ENCODE measurements around the gene DPM3. TPM values are rescaled to one million over a fixed set of nuclear protein-coding genes. Genes with fewer than 3 reads are reported as not detected.

DPM3 gene
- total and polyA plus RNA-seq, 9 of the 15 experiments (the other 6 are each of a cell fraction or from before 2014, with no cell fraction given) = 3.7 to 120 (median 36.4) TPM

DNA sequence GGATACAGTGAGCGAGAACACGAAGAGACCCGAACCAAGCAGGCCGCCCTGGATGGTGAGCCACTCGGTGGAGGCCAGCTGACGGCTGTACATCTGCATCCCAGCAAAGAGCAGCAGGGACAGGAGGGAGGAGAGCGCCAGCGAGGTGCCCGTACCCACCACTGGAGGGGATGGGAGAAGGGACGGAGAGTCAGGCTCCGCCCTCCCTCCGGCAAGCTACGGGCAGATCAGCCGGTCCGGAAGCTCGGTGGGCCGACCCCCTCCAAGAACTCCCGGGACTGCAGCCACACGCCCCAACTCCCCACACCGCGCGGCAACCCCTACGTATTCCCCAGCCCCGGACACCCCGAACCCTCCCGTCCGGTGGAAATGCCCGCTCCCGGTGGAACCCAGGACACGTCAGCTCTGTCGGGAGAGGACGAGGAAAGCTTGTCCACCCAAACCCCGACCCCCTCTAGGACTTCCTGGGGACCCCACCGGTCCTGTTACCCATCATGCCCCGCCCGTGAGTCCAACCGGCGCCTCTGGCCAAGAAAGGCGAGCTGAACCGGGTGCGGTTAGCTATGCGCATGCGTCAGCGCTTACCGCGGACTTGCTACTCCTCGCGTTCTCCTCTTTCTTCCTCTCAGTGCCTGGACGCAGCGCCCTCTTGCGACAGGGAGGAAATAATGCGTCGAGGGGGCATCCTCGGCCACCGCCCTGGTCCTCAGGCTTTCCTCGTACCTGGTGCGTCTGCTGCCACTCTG, 32.6 kb upstream of the DPM3 start, which contains the start of gene KRTCAP2 (continued):
- TF ChIP-seq, protein P1, sequence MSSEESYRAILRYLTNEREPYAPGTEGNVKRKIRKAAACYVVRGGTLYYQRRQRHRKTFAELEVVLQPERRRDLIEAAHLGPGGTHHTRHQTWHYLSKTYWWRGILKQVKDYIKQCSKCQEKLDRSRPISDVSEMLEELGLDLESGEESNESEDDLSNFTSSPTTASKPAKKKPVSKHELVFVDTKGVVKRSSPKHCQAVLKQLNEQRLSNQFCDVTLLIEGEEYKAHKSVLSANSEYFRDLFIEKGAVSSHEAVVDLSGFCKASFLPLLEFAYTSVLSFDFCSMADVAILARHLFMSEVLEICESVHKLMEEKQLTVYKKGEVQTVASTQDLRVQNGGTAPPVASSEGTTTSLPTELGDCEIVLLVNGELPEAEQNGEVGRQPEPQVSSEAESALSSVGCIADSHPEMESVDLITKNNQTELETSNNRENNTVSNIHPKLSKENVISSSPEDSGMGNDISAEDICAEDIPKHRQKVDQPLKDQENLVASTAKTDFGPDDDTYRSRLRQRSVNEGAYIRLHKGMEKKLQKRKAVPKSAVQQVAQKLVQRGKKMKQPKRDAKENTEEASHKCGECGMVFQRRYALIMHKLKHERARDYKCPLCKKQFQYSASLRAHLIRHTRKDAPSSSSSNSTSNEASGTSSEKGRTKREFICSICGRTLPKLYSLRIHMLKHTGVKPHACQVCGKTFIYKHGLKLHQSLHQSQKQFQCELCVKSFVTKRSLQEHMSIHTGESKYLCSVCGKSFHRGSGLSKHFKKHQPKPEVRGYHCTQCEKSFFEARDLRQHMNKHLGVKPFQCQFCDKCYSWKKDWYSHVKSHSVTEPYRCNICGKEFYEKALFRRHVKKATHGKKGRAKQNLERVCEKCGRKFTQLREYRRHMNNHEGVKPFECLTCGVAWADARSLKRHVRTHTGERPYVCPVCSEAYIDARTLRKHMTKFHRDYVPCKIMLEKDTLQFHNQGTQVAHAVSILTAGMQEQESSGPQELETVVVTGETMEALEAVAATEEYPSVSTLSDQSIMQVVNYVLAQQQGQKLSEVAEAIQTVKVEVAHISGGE (CRISPR knock-in tag; IDR thresholded peaks at IDR 0.05) = peak in 1 of 3 experiments; percentile 35; a peak in 1 of 6 replicates
- 0 out of 2 replicates have a peak, but pooled peaks have one; percentile 26 for TF ChIP-seq ZNF324 (CRISPR knock-in tag; IDR thresholded peaks at IDR 0.05)
- TF ChIP-seq MTA1 (IDR thresholded peaks at IDR 0.05; ENCODE audit: borderline replicate concordance) = peak; percentile 39; the same call in 1 of the 2 replicates
- TF ChIP-seq, protein P2, sequence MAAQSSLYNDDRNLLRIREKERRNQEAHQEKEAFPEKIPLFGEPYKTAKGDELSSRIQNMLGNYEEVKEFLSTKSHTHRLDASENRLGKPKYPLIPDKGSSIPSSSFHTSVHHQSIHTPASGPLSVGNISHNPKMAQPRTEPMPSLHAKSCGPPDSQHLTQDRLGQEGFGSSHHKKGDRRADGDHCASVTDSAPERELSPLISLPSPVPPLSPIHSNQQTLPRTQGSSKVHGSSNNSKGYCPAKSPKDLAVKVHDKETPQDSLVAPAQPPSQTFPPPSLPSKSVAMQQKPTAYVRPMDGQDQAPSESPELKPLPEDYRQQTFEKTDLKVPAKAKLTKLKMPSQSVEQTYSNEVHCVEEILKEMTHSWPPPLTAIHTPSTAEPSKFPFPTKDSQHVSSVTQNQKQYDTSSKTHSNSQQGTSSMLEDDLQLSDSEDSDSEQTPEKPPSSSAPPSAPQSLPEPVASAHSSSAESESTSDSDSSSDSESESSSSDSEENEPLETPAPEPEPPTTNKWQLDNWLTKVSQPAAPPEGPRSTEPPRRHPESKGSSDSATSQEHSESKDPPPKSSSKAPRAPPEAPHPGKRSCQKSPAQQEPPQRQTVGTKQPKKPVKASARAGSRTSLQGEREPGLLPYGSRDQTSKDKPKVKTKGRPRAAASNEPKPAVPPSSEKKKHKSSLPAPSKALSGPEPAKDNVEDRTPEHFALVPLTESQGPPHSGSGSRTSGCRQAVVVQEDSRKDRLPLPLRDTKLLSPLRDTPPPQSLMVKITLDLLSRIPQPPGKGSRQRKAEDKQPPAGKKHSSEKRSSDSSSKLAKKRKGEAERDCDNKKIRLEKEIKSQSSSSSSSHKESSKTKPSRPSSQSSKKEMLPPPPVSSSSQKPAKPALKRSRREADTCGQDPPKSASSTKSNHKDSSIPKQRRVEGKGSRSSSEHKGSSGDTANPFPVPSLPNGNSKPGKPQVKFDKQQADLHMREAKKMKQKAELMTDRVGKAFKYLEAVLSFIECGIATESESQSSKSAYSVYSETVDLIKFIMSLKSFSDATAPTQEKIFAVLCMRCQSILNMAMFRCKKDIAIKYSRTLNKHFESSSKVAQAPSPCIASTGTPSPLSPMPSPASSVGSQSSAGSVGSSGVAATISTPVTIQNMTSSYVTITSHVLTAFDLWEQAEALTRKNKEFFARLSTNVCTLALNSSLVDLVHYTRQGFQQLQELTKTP (IDR thresholded peaks at IDR 0.05; ENCODE audit: low read depth in 1 of 2, partially characterized antibody in 2 of 2) = no peak
- TF ChIP-seq LCOR (CRISPR knock-in tag; IDR thresholded peaks at IDR 0.05) = peak; percentile 76
- TF ChIP-seq, protein P3, sequence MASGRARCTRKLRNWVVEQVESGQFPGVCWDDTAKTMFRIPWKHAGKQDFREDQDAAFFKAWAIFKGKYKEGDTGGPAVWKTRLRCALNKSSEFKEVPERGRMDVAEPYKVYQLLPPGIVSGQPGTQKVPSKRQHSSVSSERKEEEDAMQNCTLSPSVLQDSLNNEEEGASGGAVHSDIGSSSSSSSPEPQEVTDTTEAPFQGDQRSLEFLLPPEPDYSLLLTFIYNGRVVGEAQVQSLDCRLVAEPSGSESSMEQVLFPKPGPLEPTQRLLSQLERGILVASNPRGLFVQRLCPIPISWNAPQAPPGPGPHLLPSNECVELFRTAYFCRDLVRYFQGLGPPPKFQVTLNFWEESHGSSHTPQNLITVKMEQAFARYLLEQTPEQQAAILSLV (tag; IDR thresholded peaks at IDR 0.05) = no peak
- no peak for TF ChIP-seq ZNF347 (CRISPR knock-in tag; IDR thresholded peaks at IDR 0.05; ENCODE audit: low read depth)
- TF ChIP-seq CBX5 (IDR thresholded peaks at IDR 0.05; ENCODE audit: borderline replicate concordance, low read depth) = no peak
- no peak for TF ChIP-seq RBM39 (optimal IDR thresholded peaks at IDR 0.05; ENCODE audit: low read depth, low read length)
- TF ChIP-seq ZNF316 (IDR thresholded peaks at IDR 0.05) = peak; percentile 10; the same call in 1 of the 2 replicates
- TF ChIP-seq EP400 (IDR thresholded peaks at IDR 0.05) = peak; percentile 87
- TF ChIP-seq RFX5 (IDR thresholded peaks at IDR 0.05; ENCODE audit: low read depth, low read length) = no peak
- TF ChIP-seq NCOA4 (IDR thresholded peaks at IDR 0.05; ENCODE audit: partially characterized antibody) = no peak
- peak; percentile 66 for TF ChIP-seq CXXC5 (CRISPR knock-in tag; IDR thresholded peaks at IDR 0.05)
- TF ChIP-seq ZC3H11A (IDR thresholded peaks at IDR 0.05; ENCODE audit: low read depth, low read length) = no peak
- TF ChIP-seq HMGN3 (IDR thresholded peaks at IDR 0.05; ENCODE audit: borderline replicate concordance, extremely low read depth, insufficient read length, low read depth, low read length) = peak; percentile 65
- TF ChIP-seq MYBL2 (IDR thresholded peaks at IDR 0.05; ENCODE audit: low read depth) = no peak
- TF ChIP-seq MYBL2 (CRISPR knock-in tag; IDR thresholded peaks at IDR 0.05; ENCODE audit: borderline replicate concordance) = no peak
- no peak for TF ChIP-seq ARHGAP35 (IDR thresholded peaks at IDR 0.05; ENCODE audit: partially characterized antibody)
- TF ChIP-seq ZNF584 (CRISPR knock-in tag; IDR thresholded peaks at IDR 0.05; ENCODE audit: low read depth) = no peak

Measured in K562 (cell line).